GM20000 (cell line): ENCODE results near the gene GPR78.

Experiments used
- DNase-seq: peaks from one replicate; pipeline ENCODE4 v3.0.0; 2012; ENCODE audit warnings: low spot score
- TF ChIP-seq, protein P1 (sequence below): IDR thresholded peaks from 2 replicates; pipeline ENCODE4 v1.5.1; 2012; ENCODE audit warnings: mild to moderate bottlenecking, control low read depth; ENCODE audit errors: extremely low read depth, missing control alignments

The GPR78 gene

DNA sequence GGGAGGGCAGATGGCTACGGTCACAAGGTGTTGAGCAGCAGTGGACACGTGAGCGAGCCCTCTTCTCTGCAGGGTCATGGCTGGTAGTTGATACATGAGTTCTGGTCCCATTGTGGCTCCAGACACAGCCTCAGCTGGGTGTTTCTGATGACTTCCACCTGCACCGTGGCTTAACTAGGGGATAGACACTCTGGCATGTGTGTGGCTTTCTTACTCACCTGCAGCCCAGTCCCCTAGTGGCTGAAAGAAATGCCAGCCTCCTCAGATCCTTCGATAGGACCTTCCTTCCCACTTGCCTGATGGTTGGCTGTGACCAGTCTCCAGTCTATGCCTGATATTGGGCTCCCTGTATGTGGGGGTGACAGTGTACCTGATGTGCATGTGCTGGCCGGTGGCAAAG, 5.0 kb downstream of the GPR78 start:
- no peak for DNase-seq
- TF ChIP-seq, protein P1, sequence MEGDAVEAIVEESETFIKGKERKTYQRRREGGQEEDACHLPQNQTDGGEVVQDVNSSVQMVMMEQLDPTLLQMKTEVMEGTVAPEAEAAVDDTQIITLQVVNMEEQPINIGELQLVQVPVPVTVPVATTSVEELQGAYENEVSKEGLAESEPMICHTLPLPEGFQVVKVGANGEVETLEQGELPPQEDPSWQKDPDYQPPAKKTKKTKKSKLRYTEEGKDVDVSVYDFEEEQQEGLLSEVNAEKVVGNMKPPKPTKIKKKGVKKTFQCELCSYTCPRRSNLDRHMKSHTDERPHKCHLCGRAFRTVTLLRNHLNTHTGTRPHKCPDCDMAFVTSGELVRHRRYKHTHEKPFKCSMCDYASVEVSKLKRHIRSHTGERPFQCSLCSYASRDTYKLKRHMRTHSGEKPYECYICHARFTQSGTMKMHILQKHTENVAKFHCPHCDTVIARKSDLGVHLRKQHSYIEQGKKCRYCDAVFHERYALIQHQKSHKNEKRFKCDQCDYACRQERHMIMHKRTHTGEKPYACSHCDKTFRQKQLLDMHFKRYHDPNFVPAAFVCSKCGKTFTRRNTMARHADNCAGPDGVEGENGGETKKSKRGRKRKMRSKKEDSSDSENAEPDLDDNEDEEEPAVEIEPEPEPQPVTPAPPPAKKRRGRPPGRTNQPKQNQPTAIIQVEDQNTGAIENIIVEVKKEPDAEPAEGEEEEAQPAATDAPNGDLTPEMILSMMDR, result no peak

DNA sequence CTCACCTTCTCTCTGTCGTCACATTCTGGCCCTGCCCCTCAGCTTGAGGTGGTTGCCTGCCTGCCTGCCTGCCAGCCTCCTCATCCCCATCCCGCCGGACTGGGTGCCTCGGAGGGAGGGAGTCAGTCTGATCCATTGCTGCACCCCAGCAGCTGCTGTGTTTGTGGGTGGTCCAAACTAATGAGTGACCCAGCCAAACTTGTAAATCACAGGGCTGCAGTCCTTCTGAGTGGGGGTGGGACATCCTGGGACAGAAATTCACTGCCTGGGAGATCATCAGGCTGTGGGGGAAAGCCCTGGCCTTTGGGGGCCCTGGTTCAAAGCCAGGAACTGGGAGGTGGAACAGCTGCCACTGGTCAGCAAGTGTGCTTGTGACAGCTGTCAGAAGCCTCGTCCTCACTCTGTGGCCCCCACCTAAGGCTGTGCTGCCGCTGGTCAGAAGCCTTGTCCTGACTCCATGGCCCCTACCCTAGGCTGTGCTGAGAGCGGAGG, 5.6 kb downstream of the GPR78 start:
- DNase-seq, result no peak
- TF ChIP-seq, protein P1, result no peak

DNA sequence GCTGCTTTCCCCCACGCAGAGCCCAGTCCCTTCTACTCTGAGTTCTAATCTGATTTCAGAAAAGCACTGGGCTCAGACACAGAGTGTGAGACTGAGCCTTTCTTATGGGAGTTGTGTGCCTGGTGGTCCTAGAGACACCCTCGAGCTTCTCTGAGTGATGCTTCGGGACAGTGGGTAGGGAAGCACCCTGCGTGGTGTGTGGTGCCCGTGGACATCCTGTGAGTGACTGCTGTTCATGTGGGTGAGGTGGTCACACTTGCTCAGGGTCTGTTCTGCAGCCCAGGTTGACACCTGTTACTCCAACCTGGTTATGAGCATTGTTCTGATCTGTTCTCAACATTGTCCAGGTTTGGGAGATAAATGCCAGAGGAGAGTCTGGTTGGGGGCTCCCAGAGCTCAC, 6.1 kb downstream of the GPR78 start:
- TF ChIP-seq, protein P1, result no peak
- no peak for DNase-seq

DNA sequence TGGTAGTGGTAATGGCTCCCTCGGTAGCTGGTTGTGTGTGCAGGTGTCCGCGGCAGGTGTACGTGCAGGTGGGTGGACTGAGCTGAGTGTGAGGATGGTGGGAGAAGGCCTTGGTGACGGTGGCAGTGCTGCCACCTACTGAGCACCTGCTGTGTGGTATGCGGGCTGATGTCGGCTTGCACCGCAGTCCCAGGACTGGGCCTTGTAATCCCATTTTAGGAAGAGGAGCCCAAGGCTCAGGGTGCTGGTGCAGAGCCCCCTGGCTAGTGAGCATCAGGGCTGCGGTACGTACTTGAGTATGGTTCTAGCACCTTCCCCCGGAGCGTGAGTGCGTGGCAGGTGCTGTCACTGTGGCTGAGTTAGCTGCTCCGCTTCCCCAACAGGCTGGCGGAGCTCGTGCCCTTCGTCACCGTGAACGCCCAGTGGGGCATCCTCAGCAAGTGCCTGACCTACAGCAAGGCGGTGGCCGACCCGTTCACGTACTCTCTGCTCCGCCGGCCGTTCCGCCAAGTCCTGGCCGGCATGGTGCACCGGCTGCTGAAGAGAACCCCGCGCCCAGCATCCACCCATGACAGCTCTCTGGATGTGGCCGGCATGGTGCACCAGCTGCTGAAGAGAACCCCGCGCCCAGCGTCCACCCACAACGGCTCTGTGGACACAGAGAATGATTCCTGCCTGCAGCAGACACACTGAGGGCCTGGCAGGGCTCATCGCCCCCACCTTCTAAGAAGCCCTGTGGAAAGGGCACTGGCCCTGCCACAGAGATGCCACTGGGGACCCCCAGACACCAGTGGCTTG, 6.7 kb downstream of the GPR78 start:
- no peak for DNase-seq

DNA sequence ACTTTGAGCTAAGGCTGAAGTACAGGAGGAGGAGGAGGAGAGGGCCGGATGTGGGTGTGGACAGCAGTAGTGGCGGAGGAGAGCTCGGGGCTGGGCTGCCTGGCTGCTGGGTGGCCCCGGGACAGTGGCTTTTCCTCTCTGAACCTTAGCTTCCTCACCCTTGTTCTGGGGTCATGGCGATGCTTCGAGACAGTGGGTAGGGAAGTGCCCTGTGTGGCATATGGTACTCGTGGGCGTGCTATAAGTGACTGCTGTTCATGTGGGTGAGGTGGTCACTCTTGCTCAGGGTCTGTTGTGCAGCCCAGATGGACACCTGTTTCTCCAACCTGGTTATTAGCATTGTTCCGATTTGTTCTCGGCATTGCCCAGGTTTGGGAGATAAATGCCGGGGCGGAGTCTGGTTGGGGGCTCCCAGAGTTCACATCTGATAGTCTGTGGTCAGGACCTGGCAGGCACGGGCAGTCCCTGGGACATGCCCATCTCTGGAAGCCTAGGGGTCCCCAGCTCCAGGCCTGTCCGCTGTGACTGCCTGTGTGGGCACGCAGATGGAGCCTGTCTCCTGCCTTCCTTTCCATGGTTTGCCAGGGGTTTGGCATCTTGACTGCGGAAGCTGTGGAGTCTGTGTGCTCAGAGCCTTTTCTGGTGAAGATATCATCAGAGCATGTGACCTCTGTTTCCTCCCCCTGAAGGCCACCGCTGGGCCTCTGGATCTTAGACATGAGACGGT, 7.4 kb downstream of the GPR78 start:
- no peak for DNase-seq
- TF ChIP-seq, protein P1, result no peak

More for the DNA sequence above, 6.7 kb downstream of the GPR78 start:
- TF ChIP-seq, protein P1, result no peak

DNA sequence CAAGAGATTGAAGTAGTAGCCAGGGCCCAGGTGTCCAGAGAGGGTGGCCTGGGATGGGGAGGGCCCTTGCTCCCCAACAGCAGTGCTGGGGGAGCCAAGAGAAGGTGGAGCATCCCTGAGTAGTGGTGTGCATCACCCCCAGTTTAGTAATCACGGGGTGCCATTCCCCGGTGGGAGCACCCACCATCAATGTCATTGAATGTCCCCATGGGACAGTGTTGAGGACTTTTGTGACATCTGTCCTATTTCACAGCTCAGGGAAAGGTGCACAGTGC, 7.9 kb downstream of the GPR78 start:
- DNase-seq, result no peak
- TF ChIP-seq, protein P1, result no peak

DNA sequence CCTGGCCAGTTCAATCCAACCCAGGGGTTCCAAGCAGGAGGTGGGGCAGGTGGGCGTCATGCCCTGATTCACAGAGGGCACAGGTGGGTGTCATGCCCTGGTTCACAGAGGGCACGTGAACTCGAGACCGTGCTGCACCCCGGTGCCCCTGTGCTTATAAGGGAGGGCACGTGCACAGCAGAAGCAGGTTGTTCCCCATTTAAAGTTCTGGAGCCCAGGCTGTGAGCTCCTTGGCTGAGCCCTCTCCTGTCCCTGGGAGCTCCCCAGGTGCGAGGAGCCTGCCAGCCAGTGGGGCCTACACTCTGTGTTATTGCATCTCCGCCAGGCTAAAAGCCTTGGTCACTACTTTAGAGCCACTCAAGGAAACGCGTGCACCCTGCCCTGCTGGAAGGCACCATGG, 9.1 kb downstream of the GPR78 start:
- TF ChIP-seq, protein P1, result no peak
- no peak for DNase-seq
